ENCODE data around the gene POLH. TPM values are rescaled to one million over a fixed set of nuclear protein-coding genes. Genes with fewer than 3 reads are reported as not detected.
"Not testable (repeated sequence)": the region's sequence is repeated elsewhere in the genome, so short reads cannot be mapped to it uniquely, and the experiment has no call there.

Gene POLH
- total RNA-seq, 3 donors from 2014 or later, result 12.0 to 17.1 (median 14.2) TPM

GRCh38 chr6:43544461-43544860 lies 31.5 kb upstream of the POLH start:
- Histone ChIP-seq H3K4me1 (ENCODE audit: low read depth) (no peaks in the 10 kb centered on the region), H3K9me3 (no peaks in the 10 kb centered on the region), H3K4me3 (no peak overlapping the region), H3K36me3 (ENCODE audit: low read depth) (peaks cover 5% of the 10 kb centered on the region)
- intact Hi-C loops (cut with DNase I, micrococcal nuclease), result loop anchor here in 1 of 2 donors (10.0 kb wide), 1 partner anchor 60 kb away; no protein-coding TSS in a partner anchor
- DNase-seq, result no peak
- no peak for ATAC-seq
- TF ChIP-seq CTCF (IDR thresholded peaks at IDR 0.05), result no peak

- H3K9me3 ChIP-seq, result no peaks in the 10 kb centered on the region
- no peak for DNase-seq
- H3K4me3 ChIP-seq, result no peak overlapping the region
- intact Hi-C loops (cut with DNase I, micrococcal nuclease), result loop anchor here in 1 of 2 donors (10.0 kb wide), 1 partner anchor 58 kb away; no protein-coding TSS in a partner anchor
- no peaks in the 10 kb centered on the region for H3K4me1 ChIP-seq (ENCODE audit: low read depth)
- TF ChIP-seq CTCF (IDR thresholded peaks at IDR 0.05), result no peak
- ATAC-seq, result no peak
- peaks cover 5% of the 10 kb centered on the region for H3K36me3 ChIP-seq (ENCODE audit: low read depth)
Observed at GRCh38 chr6:43547222-43547621, 28.8 kb upstream of the POLH start.

GRCh38 chr6:43557620-43558019 lies 18.4 kb upstream of the POLH start:
- H3K4me1 ChIP-seq (ENCODE audit: low read depth); ATAC-seq; intact Hi-C loops (cut with DNase I, micrococcal nuclease); DNase-seq; H3K9me3 ChIP-seq; H3K4me3 ChIP-seq: not testable (repeated sequence)
- peaks cover 14% of the 10 kb centered on the region for H3K36me3 ChIP-seq (ENCODE audit: low read depth)

- DNase-seq (no peak), ATAC-seq (no peak)
- intact Hi-C loops (cut with DNase I, micrococcal nuclease), result no loop called here
- Histone ChIP-seq H3K4me3 (no peak overlapping the region), H3K4me1 (ENCODE audit: low read depth) (no peaks in the 10 kb centered on the region), H3K9me3 (no peaks in the 10 kb centered on the region), H3K36me3 (ENCODE audit: low read depth) (peaks cover 14% of the 10 kb centered on the region)
- no peak for TF ChIP-seq CTCF (IDR thresholded peaks at IDR 0.05)
Observed at GRCh38 chr6:43559328-43559727, 16.7 kb upstream of the POLH start.

- no peaks in the 10 kb centered on the region for H3K4me1 ChIP-seq (ENCODE audit: low read depth)
- no peak for TF ChIP-seq CTCF (IDR thresholded peaks at IDR 0.05)
- no peaks in the 10 kb centered on the region for H3K9me3 ChIP-seq
- no peak overlapping the region for H3K4me3 ChIP-seq
- intact Hi-C loops (cut with DNase I, micrococcal nuclease), result no loop called here
- DNase-seq, result no peak
- peaks cover 7% of the 10 kb centered on the region for H3K36me3 ChIP-seq (ENCODE audit: low read depth)
- no peak for ATAC-seq
Observed at GRCh38 chr6:43570876-43571441, 5.0 kb upstream of the POLH start.

- intact Hi-C loops (cut with DNase I, micrococcal nuclease), result no loop called here
- TF ChIP-seq CTCF (IDR thresholded peaks at IDR 0.05), result no peak
- ATAC-seq (no peak), DNase-seq (no peak)
- Histone ChIP-seq H3K4me1 (ENCODE audit: low read depth) (no peaks in the 10 kb centered on the region), H3K4me3 (no peak overlapping the region), H3K36me3 (ENCODE audit: low read depth) (peaks cover under 1% of the 10 kb centered on the region), H3K9me3 (no peaks in the 10 kb centered on the region)
Observed at GRCh38 chr6:43572015-43572414, 4.0 kb upstream of the POLH start.
